Measurements from ENCODE around the gene ABHD3. TPM values are rescaled to one million over a fixed set of nuclear protein-coding genes. Genes with fewer than 3 reads are reported as not detected.
A peak's percentile ranks its signal among the peaks of the same experiment; 100 is the strongest.
"Not testable (repeated sequence)": the region's sequence is repeated elsewhere in the genome, so short reads cannot be mapped to it uniquely, and the experiment has no call there.

The ABHD3 gene
- total RNA-seq, 4 donors from 2014 or later: 59.8 to 611 (median 122) TPM

GRCh38 chr18:21680161-21680560 lies 24.4 kb downstream of the ABHD3 start:
- peak in 2 of 3 donors; percentile 8 to 45 for TF ChIP-seq POLR2AphosphoS5 (IDR thresholded peaks at IDR 0.05)
- TF ChIP-seq, protein P1, sequence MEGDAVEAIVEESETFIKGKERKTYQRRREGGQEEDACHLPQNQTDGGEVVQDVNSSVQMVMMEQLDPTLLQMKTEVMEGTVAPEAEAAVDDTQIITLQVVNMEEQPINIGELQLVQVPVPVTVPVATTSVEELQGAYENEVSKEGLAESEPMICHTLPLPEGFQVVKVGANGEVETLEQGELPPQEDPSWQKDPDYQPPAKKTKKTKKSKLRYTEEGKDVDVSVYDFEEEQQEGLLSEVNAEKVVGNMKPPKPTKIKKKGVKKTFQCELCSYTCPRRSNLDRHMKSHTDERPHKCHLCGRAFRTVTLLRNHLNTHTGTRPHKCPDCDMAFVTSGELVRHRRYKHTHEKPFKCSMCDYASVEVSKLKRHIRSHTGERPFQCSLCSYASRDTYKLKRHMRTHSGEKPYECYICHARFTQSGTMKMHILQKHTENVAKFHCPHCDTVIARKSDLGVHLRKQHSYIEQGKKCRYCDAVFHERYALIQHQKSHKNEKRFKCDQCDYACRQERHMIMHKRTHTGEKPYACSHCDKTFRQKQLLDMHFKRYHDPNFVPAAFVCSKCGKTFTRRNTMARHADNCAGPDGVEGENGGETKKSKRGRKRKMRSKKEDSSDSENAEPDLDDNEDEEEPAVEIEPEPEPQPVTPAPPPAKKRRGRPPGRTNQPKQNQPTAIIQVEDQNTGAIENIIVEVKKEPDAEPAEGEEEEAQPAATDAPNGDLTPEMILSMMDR (IDR thresholded peaks at IDR 0.05): no peak
- H3K4me3 ChIP-seq: no peak overlapping the region
- intact Hi-C loops (cut with DNase I; ENCODE audit: low total_unique reads): no loop called here
- in situ Hi-C loops (cut with MboI; ENCODE audit: low pct_ligation_motif_present in 1 of 4, low pct_unique_long_range_greater_than_20kb in 1 of 4, low sequenced_read_pairs in 3 of 4): no loop called here
- H3K27me3 ChIP-seq: no peaks in the 10 kb centered on the region
- no peaks in the 10 kb centered on the region for H3K9me3 ChIP-seq
- H3K36me3 ChIP-seq: no peaks in the 10 kb centered on the region
- peak overlapping the region; percentile 54 to 75 (median 63) for H3K27ac ChIP-seq
- H3K4me1 ChIP-seq: peaks cover 7 to 41% (median 23%) of the 10 kb centered on the region in 4 donors
- WGBS, 2 donors (ENCODE audit: low coverage in 1 of 2): 83 to 88% methylated on average over 6 of the region's 6 CpGs
- DNase-seq: no peak

DNA sequence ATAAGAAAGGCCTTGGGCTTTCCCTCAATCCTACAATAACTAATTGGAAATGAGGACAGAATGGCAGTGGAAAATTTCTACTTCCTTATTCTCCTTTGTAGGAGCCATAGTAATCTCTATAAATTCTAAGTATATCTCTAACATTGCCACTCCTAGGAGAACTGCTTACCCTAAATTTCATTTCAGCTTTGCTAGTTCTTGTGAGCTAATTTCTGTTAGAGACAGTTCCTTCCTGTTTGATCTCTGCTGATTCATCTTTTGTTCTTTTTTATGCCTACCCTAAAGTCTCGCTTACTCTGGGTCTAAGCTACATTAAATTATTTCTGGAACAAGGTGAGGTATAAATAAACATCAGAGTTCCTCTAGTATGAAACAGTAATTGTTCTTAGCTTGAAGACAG lies 25.7 kb downstream of the ABHD3 start:
- H3K27ac ChIP-seq: peak overlapping the region; percentile 54 to 75 (median 63)
- H3K4me3 ChIP-seq: no peak overlapping the region
- no peaks in the 10 kb centered on the region for H3K27me3 ChIP-seq
- H3K36me3 ChIP-seq: no peaks in the 10 kb centered on the region
- intact Hi-C loops (cut with DNase I; ENCODE audit: low total_unique reads): no loop called here
- DNase-seq: no peak
- H3K9me3 ChIP-seq: no peaks in the 10 kb centered on the region
- peaks cover 7 to 40% (median 23%) of the 10 kb centered on the region in 4 donors for H3K4me1 ChIP-seq
- 47 to 89% methylated on average over 1 of the region's 1 CpG for WGBS, 2 donors (ENCODE audit: low coverage in 1 of 2)
- in situ Hi-C loops (cut with MboI; ENCODE audit: low pct_ligation_motif_present in 1 of 4, low pct_unique_long_range_greater_than_20kb in 1 of 4, low sequenced_read_pairs in 3 of 4): no loop called here
- TF ChIP-seq POLR2A (IDR thresholded peaks at IDR 0.05): no peak
- TF ChIP-seq POLR2AphosphoS5 (IDR thresholded peaks at IDR 0.05): no peak
- TF ChIP-seq EP300 (IDR thresholded peaks at IDR 0.05; ENCODE audit: low read depth): no peak
- TF ChIP-seq, protein P1 (IDR thresholded peaks at IDR 0.05): no peak

DNA sequence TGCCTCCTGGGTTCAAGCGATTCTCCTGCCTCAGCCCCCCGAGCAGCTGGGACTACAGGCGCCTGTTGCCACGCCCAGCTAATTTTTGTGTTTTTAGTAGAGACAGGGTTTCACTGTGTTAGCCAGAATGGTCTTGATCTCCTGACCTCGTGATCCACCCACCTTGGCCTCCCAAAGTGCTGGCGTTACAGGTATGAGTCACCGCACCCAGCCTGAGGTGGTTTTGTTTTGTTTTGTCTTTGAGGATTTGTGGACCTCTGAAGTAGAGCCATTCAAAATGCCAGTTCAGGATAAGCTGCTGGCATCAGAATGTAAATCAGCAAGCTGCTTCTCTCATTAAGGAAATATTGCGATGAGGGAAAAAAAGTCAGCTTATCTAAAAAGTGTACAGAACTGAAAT lies 29.2 kb downstream of the ABHD3 start:
- intact Hi-C loops (cut with DNase I; ENCODE audit: low total_unique reads); H3K27me3 ChIP-seq; H3K9me3 ChIP-seq; in situ Hi-C loops (cut with MboI; ENCODE audit: low pct_ligation_motif_present in 1 of 4, low pct_unique_long_range_greater_than_20kb in 1 of 4, low sequenced_read_pairs in 3 of 4); H3K27ac ChIP-seq; H3K4me3 ChIP-seq; DNase-seq; H3K36me3 ChIP-seq: not testable (repeated sequence)
- WGBS, 2 donors (ENCODE audit: low coverage in 1 of 2): 91 to 100% methylated on average over 2 to 8 of the region's 8 CpGs
- H3K4me1 ChIP-seq: peaks cover 0 to 21% (median 10%) of the 10 kb centered on the region in 4 donors

GRCh38 chr18:21672521-21673267 lies 31.9 kb downstream of the ABHD3 start:
- in situ Hi-C loops (cut with MboI; ENCODE audit: low pct_ligation_motif_present in 1 of 4, low pct_unique_long_range_greater_than_20kb in 1 of 4, low sequenced_read_pairs in 3 of 4): no loop called here
- no peaks in the 10 kb centered on the region for H3K36me3 ChIP-seq
- H3K9me3 ChIP-seq: no peaks in the 10 kb centered on the region
- peak overlapping the region in 2 of 4 donors; percentile 48 to 51 for H3K27ac ChIP-seq
- H3K27me3 ChIP-seq: no peaks in the 10 kb centered on the region
- intact Hi-C loops (cut with DNase I; ENCODE audit: low total_unique reads): no loop called here
- peak; percentile 45 for DNase-seq
- peak in 1 of 3 donors; percentile 34 for TF ChIP-seq POLR2AphosphoS5 (IDR thresholded peaks at IDR 0.05)
- no peak for TF ChIP-seq EP300 (IDR thresholded peaks at IDR 0.05; ENCODE audit: low read depth)
- no peak overlapping the region for H3K4me3 ChIP-seq
- peaks cover 0 to 26% (median 13%) of the 10 kb centered on the region in 4 donors for H3K4me1 ChIP-seq
- WGBS, 2 donors (ENCODE audit: low coverage in 1 of 2): 60 to 70% methylated on average over 1 to 3 of the region's 3 CpGs

GRCh38 chr18:21669736-21670285 lies 34.8 kb downstream of the ABHD3 start:
- intact Hi-C loops (cut with DNase I; ENCODE audit: low total_unique reads): no loop called here
- TF ChIP-seq EP300 (IDR thresholded peaks at IDR 0.05; ENCODE audit: low read depth): no peak
- no peak for TF ChIP-seq POLR2A (IDR thresholded peaks at IDR 0.05)
- TF ChIP-seq, protein P1 (IDR thresholded peaks at IDR 0.05): no peak
- H3K9me3 ChIP-seq: no peaks in the 10 kb centered on the region
- in situ Hi-C loops (cut with MboI; ENCODE audit: low pct_ligation_motif_present in 1 of 4, low pct_unique_long_range_greater_than_20kb in 1 of 4, low sequenced_read_pairs in 3 of 4): no loop called here
- no peaks in the 10 kb centered on the region for H3K36me3 ChIP-seq
- DNase-seq: peak; percentile 69
- 81 to 83% methylated on average over 1 to 9 of the region's 9 CpGs for WGBS, 2 donors (ENCODE audit: low coverage in 1 of 2)
- H3K27me3 ChIP-seq: no peaks in the 10 kb centered on the region
- peak overlapping the region; percentile 66 to 75 (median 74) for H3K27ac ChIP-seq
- no peak overlapping the region for H3K4me3 ChIP-seq
- peaks cover 0 to 26% (median 13%) of the 10 kb centered on the region in 4 donors for H3K4me1 ChIP-seq
